Measurements from ENCODE around the gene FRG1.
"Not testable (repeated sequence)": the region's sequence is repeated elsewhere in the genome, so short reads cannot be mapped to it uniquely, and the experiment has no call there.

GRCh38 chr4:189985651-189986243, 45.1 kb downstream of the FRG1 start:
- TF ChIP-seq, protein P1, sequence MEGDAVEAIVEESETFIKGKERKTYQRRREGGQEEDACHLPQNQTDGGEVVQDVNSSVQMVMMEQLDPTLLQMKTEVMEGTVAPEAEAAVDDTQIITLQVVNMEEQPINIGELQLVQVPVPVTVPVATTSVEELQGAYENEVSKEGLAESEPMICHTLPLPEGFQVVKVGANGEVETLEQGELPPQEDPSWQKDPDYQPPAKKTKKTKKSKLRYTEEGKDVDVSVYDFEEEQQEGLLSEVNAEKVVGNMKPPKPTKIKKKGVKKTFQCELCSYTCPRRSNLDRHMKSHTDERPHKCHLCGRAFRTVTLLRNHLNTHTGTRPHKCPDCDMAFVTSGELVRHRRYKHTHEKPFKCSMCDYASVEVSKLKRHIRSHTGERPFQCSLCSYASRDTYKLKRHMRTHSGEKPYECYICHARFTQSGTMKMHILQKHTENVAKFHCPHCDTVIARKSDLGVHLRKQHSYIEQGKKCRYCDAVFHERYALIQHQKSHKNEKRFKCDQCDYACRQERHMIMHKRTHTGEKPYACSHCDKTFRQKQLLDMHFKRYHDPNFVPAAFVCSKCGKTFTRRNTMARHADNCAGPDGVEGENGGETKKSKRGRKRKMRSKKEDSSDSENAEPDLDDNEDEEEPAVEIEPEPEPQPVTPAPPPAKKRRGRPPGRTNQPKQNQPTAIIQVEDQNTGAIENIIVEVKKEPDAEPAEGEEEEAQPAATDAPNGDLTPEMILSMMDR (IDR thresholded peaks at IDR 0.05; ENCODE audit: insufficient read depth, low read depth, low read length), result not testable (repeated sequence)
- not testable (repeated sequence) for TF ChIP-seq EZH2 (IDR thresholded peaks at IDR 0.05; ENCODE audit: insufficient read depth, low read length)

Data from astrocyte (in vitro differentiated cells and primary cell).